Spleen (tissue), 11 donors: ENCODE measurements around the gene FAM3D. TPM values are rescaled to one million over a fixed set of nuclear protein-coding genes. Genes with fewer than 3 reads are reported as not detected.

ENCODE experiments used
- DNase-seq: peaks from one replicate; pipeline ENCODE4 v3.0.0-alpha.2; 2020
- H3K27ac ChIP-seq, 8 donors: fragments of 200-600 bp; sonication (generic) in 7 of 8; 1 replicate in 4 of 8; 2 replicates in 4 of 8; pipeline versions ENCODE4 v1.5.0 to v1.8.0; 2016 to 2021; ENCODE audit warnings: inconsistent platforms in 4 of 8, mild to moderate bottlenecking in 4 of 8, moderate library complexity in 1 of 8
- H3K27me3 ChIP-seq, 7 donors: fragments of 200-600 bp; sonication (generic) in 6 of 7; replicated peaks in 1 of 7; 1 replicate in 4 of 7; 2 replicates in 3 of 7; pipeline versions ENCODE4 v1.5.0 to v1.8.0; 2016 to 2021; ENCODE audit warnings: inconsistent platforms in 3 of 7, mild to moderate bottlenecking in 1 of 7
- H3K36me3 ChIP-seq, 6 donors: fragments of 200-600 bp; sonication (generic) in 5 of 6; 1 replicate in 4 of 6; 2 replicates in 2 of 6; pipeline versions ENCODE4 v1.5.0 to v1.8.0; 2016 to 2021; ENCODE audit warnings: inconsistent platforms in 2 of 6
- H3K4me1 ChIP-seq, 6 donors: fragments of 200-600 bp; sonication (generic) in 5 of 6; 1 replicate in 3 of 6; 2 replicates in 3 of 6; pipeline versions ENCODE4 v1.5.0 to v1.8.0; 2016 to 2021; ENCODE audit warnings: inconsistent platforms in 3 of 6
- H3K4me3 ChIP-seq, 8 donors: fragments of 200-600 bp; sonication (generic) in 7 of 8; 1 replicate in 4 of 8; 2 replicates in 4 of 8; pipeline versions ENCODE4 v1.5.0 to v1.8.0; 2016 to 2021; ENCODE audit warnings: inconsistent platforms in 4 of 8, mild to moderate bottlenecking in 4 of 8, moderate library complexity in 2 of 8
- H3K9me3 ChIP-seq, 8 donors: fragments of 200-600 bp; sonication (generic) in 7 of 8; 1 replicate in 4 of 8; 2 replicates in 4 of 8; pipeline versions ENCODE4 v1.5.0 to v1.8.0; 2016 to 2021; ENCODE audit warnings: inconsistent platforms in 4 of 8
- CTCF ChIP-seq, 11 experiments: fragments of 200-600 bp in 7 of 11; fragments of 450-650 bp in 4 of 11; sonication (generic) in 4 of 11; IDR thresholded peaks in 8 of 11; conservative IDR thresholded peaks in 3 of 11; 1 replicate in 7 of 11; 2 replicates in 4 of 11; pipeline versions ENCODE4 v1.4.0 to v1.8.0; 2016 to 2021; ENCODE audit warnings: antibody characterized with exemption in 11 of 11, inconsistent platforms in 4 of 11, mild to moderate bottlenecking in 1 of 11
- POLR2A ChIP-seq, 3 donors: fragments of 450-650 bp; IDR thresholded peaks; one replicate each; pipeline ENCODE4 v1.5.1; 2017; ENCODE audit warnings: antibody characterized with exemption in 3 of 3, mild to moderate bottlenecking in 1 of 3
- POLR2AphosphoS5 ChIP-seq, 3 donors: sonication (generic); formaldehyde crosslinking; IDR thresholded peaks; one replicate each; pipeline ENCODE4 v1.5.1; 2017; ENCODE audit warnings: antibody characterized with exemption in 3 of 3
- WGBS, 5 donors: extraction: QIAGEN DNeasy Blood & Tissue Kit in 3 of 5; methylation state at CpG; one replicate each; pipeline versions ENCODE4 v1.1.5 to v1.1.7; 2013 to 2018; 5-methylcytosine and 5-hydroxymethylcytosine counted together
- intact Hi-C: fragments of 100-400 bp; cut with DNase I; formaldehyde crosslinking; loops from one replicate; pipeline ENCODE4 v1.15.0; 2023; ENCODE audit warnings: low total_unique reads
- polyA plus RNA-seq, 3 donors: library from polyadenylated mRNA; stranded (reverse); fragments of 200-250 nt; gene quantifications; one replicate each; pipeline ENCODE4 v1.2.1, GENCODE V29; 2013
- total RNA-seq, 7 donors: library from RNA; depleted of rRNA in 3 of 7; stranded (reverse); fragments of >200 nt in 3 of 7; fragmentation: NEBNext Ultra II Directional in 4 of 7; extraction: Animal tissue kit (Norgen Biotek cat#: 25700) in 4 of 7; gene quantifications; one replicate each; pipeline versions ENCODE4 v1.1.0 to v1.2.1, GENCODE V29; 2016 to 2021
- donor health status: healthy with polysubstance abuse.
- donor health status: DM: no; HTN: no; CAD: no; lungs with moderate emphysema.
- donor health status: DM: no; HTN: no; CAD: no.
- donor health status: Bipolar disorder and iron deficiency.
- donor health status: healthy.
- donor health status: DM: no; HTN: no; CAD: no.
- donor health status: DM: yes; HTN: yes; CAD: no.

Gene FAM3D
- total and polyA plus RNA-seq, 10 donors = 0.23 to 0.42 (median 0.32) TPM; not detected in 6

GRCh38 chr3:58688574-58688973, 22.0 kb upstream of the FAM3D start:
- no peak overlapping the region for H3K27ac ChIP-seq
- TF ChIP-seq CTCF (IDR thresholded peaks at IDR 0.05 in 8 of 11, conservative IDR thresholded peaks at IDR 0.05 in 3 of 11) (no peak), POLR2A (IDR thresholded peaks at IDR 0.05) (no peak), POLR2AphosphoS5 (IDR thresholded peaks at IDR 0.05) (no peak)
- intact Hi-C loops = no loop called here
- no peak for DNase-seq
- H3K4me3 ChIP-seq = no peak overlapping the region
- no peaks in the 10 kb centered on the region for H3K36me3 ChIP-seq
- peaks cover 0 to 36% (median 22%) of the 10 kb centered on the region in 8 donors for H3K9me3 ChIP-seq
- peaks cover 0 to 3% (median 0%) of the 10 kb centered on the region in 7 donors for H3K27me3 ChIP-seq
- H3K4me1 ChIP-seq = peaks cover 0 to 4% (median 0%) of the 10 kb centered on the region in 6 donors
- WGBS, 5 donors = 84 to 93% (median 87%) methylated on average over 4 of the region's 4 CpGs

- 80 to 96% (median 84%) methylated on average over 4 of the region's 4 CpGs for WGBS, 5 donors
- DNase-seq = no peak
- H3K27me3 ChIP-seq = peaks cover 0 to 3% (median 0%) of the 10 kb centered on the region in 7 donors
- no peaks in the 10 kb centered on the region for H3K4me1 ChIP-seq
- H3K36me3 ChIP-seq = no peaks in the 10 kb centered on the region
- H3K4me3 ChIP-seq = no peak overlapping the region
- TF ChIP-seq POLR2AphosphoS5 (IDR thresholded peaks at IDR 0.05) (no peak), POLR2A (IDR thresholded peaks at IDR 0.05) (no peak), CTCF (IDR thresholded peaks at IDR 0.05 in 8 of 11, conservative IDR thresholded peaks at IDR 0.05 in 3 of 11) (no peak)
- H3K9me3 ChIP-seq = peaks cover 0 to 25% (median 11%) of the 10 kb centered on the region in 8 donors
- intact Hi-C loops = no loop called here
- H3K27ac ChIP-seq = no peak overlapping the region
Observed at GRCh38 chr3:58686847-58687246, 20.3 kb upstream of the FAM3D start.

GRCh38 chr3:58685641-58686040, 19.1 kb upstream of the FAM3D start:
- Histone ChIP-seq H3K27ac (no peak overlapping the region), H3K27me3 (peaks cover 0 to 3% (median 0%) of the 10 kb centered on the region in 7 donors), H3K9me3 (peaks cover 0 to 13% (median 0%) of the 10 kb centered on the region in 8 donors), H3K4me1 (no peaks in the 10 kb centered on the region), H3K4me3 (no peak overlapping the region), H3K36me3 (no peaks in the 10 kb centered on the region)
- TF ChIP-seq POLR2AphosphoS5 (IDR thresholded peaks at IDR 0.05) = no peak
- no peak for TF ChIP-seq CTCF (IDR thresholded peaks at IDR 0.05 in 8 of 11, conservative IDR thresholded peaks at IDR 0.05 in 3 of 11)
- no peak for TF ChIP-seq POLR2A (IDR thresholded peaks at IDR 0.05)
- DNase-seq = no peak
- 90 to 94% (median 93%) methylated on average over 10 of the region's 10 CpGs for WGBS, 5 donors
- intact Hi-C loops = no loop called here

GRCh38 chr3:58683466-58683865, 16.9 kb upstream of the FAM3D start:
- TF ChIP-seq POLR2A (IDR thresholded peaks at IDR 0.05) = no peak
- no peak for TF ChIP-seq POLR2AphosphoS5 (IDR thresholded peaks at IDR 0.05)
- no peak for TF ChIP-seq CTCF (IDR thresholded peaks at IDR 0.05 in 8 of 11, conservative IDR thresholded peaks at IDR 0.05 in 3 of 11)
- WGBS, 5 donors = 64 to 86% (median 74%) methylated on average over 4 of the region's 4 CpGs
- H3K36me3 ChIP-seq = no peaks in the 10 kb centered on the region
- peaks cover 0 to 6% (median 0%) of the 10 kb centered on the region in 7 donors for H3K27me3 ChIP-seq
- DNase-seq = no peak
- H3K27ac ChIP-seq = no peak overlapping the region
- no peaks in the 10 kb centered on the region for H3K9me3 ChIP-seq
- no peak overlapping the region for H3K4me3 ChIP-seq
- H3K4me1 ChIP-seq = no peaks in the 10 kb centered on the region
- intact Hi-C loops = no loop called here
